SK-N-SH (cell line): Measurements from ENCODE around the gene BOD1L2. TPM values are rescaled to one million over a fixed set of nuclear protein-coding genes. Genes with fewer than 3 reads are reported as not detected.

ENCODE experiments used
- CTCF ChIA-PET: fragments of 300-600, 350-600 bp; formaldehyde crosslinking; extraction: SDS; loops from one replicate; lab custom pipeline; 2021; lab: Yijun Ruan, JAX
- POLR2A ChIA-PET: fragments of 350-600 bp; sonication (Branson Sonifier 250); formaldehyde crosslinking; extraction: SDS; loops from one replicate; lab custom pipeline; 2020; ENCODE audit warnings: antibody characterized with exemption, inconsistent platforms; lab: Yijun Ruan, JAX
- DNase-seq: peaks from one replicate; pipeline ENCODE4 v3.0.0; 2012
- H2AFZ ChIP-seq: fragments of 200-600 bp; sonication (generic); 2 replicates; pipeline ENCODE4 v1.8.1; 2016; ENCODE audit warnings: antibody characterized with exemption, mild to moderate bottlenecking, low read depth
- H3F3A ChIP-seq: fragments of 200-600 bp; sonication (generic); replicated peaks from 2 replicates; pipeline ENCODE3; 2016; ENCODE audit warnings: antibody characterized with exemption, mild to moderate bottlenecking; ENCODE audit not compliant: insufficient read depth
- H3K27ac ChIP-seq, 2 experiments: fragments of 200-500 bp in 1 of 2; fragments of 200-600 bp in 1 of 2; sonication (Bioruptor generic) in 1 of 2; sonication (generic), shearing (Covaris generic) in 1 of 2; 2 replicates each; pipeline versions ENCODE4 v1.5.1 to v1.6.1; 2014 to 2016; ENCODE audit warnings: low read depth in 2 of 2, inconsistent platforms in 1 of 2, low read length in 1 of 2, mild to moderate bottlenecking in 1 of 2, mixed read lengths in 1 of 2
- H3K27me3 ChIP-seq: fragments of 200-600 bp; sonication (generic), shearing (Covaris generic); 2 replicates; pipeline ENCODE4 v1.6.1; 2016; ENCODE audit warnings: mixed run types; ENCODE audit not compliant: insufficient read depth
- H3K36me3 ChIP-seq, 2 experiments: fragments of 200-500 bp in 1 of 2; fragments of 200-600 bp in 1 of 2; sonication (Bioruptor generic) in 1 of 2; sonication (generic) in 1 of 2; replicated peaks in 1 of 2; 2 replicates each; pipeline versions ENCODE3 to v1.5.1; 2014 to 2016; ENCODE audit warnings: low read length in 1 of 2, mild to moderate bottlenecking in 1 of 2; ENCODE audit not compliant: insufficient read depth in 2 of 2, control insufficient read depth in 1 of 2
- H3K4me1 ChIP-seq, 2 experiments: fragments of 200-500 bp in 1 of 2; fragments of 200-600 bp in 1 of 2; sonication (Bioruptor generic) in 1 of 2; sonication (generic), shearing (Covaris generic) in 1 of 2; 2 replicates each; pipeline versions ENCODE4 v1.5.1 to v1.6.1; 2014 to 2016; ENCODE audit warnings: low read depth in 1 of 2, low read length in 1 of 2, mixed run types in 1 of 2; ENCODE audit not compliant: insufficient read depth in 2 of 2, control insufficient read depth in 1 of 2
- H3K4me2 ChIP-seq: fragments of 200-600 bp; sonication (generic), shearing (Covaris generic); 2 replicates; pipeline ENCODE4 v1.6.1; 2017; ENCODE audit warnings: mixed run types
- H3K4me3 ChIP-seq, 2 experiments: fragments of 200-500 bp in 1 of 2; fragments of 200-600 bp in 1 of 2; sonication (Bioruptor generic) in 1 of 2; sonication (generic), shearing (Covaris generic) in 1 of 2; 2 replicates each; pipeline versions ENCODE4 v1.5.1 to v1.8.1; 2014 to 2016; ENCODE audit warnings: low read depth in 2 of 2, inconsistent platforms in 1 of 2, low read length in 1 of 2, mild to moderate bottlenecking in 1 of 2, mixed read lengths in 1 of 2, moderate library complexity in 1 of 2
- H3K79me2 ChIP-seq: fragments of 200-600 bp; sonication (generic); 2 replicates; pipeline ENCODE4 v1.8.1; 2017; ENCODE audit warnings: mild to moderate bottlenecking; ENCODE audit not compliant: insufficient read depth
- H3K9ac ChIP-seq: fragments of 200-600 bp; sonication (generic); 2 replicates; pipeline ENCODE4 v1.6.1; 2017; ENCODE audit warnings: mixed run types
- H3K9me2 ChIP-seq: fragments of 200-600 bp; sonication (generic); 2 replicates; pipeline ENCODE4 v1.6.1; 2017; ENCODE audit warnings: mixed run types
- H3K9me3 ChIP-seq: fragments of 200-600 bp; sonication (generic); 2 replicates; pipeline ENCODE4 v1.6.1; 2017; ENCODE audit warnings: mixed run types, mild to moderate bottlenecking, moderate library complexity
- H4K20me1 ChIP-seq: fragments of 200-600 bp; sonication (generic); 2 replicates; pipeline ENCODE4 v1.6.1; 2017; ENCODE audit warnings: mild to moderate bottlenecking, mixed run types; ENCODE audit not compliant: insufficient read depth
- ELF1 ChIP-seq: IDR thresholded peaks from 2 replicates; pipeline ENCODE4 v1.4.0; 2012
- EP300 ChIP-seq, 2 experiments: IDR thresholded peaks; 2 replicates each; pipeline versions ENCODE4 v1.4.0 to v1.6.1; 2012; ENCODE audit warnings: borderline replicate concordance in 1 of 2, low read depth in 1 of 2, low read length in 1 of 2
- EZH2phosphoT487 ChIP-seq: fragments of 200-600 bp; sonication (generic); IDR thresholded peaks from 2 replicates; pipeline ENCODE4 v1.6.1; 2017; ENCODE audit warnings: low read depth, mixed run types, mild to moderate bottlenecking, antibody characterized with exemption, moderate library complexity, borderline replicate concordance
- FOSL2 ChIP-seq: IDR thresholded peaks from 2 replicates; pipeline ENCODE4 v1.4.0; 2012; ENCODE audit warnings: low read depth, mild to moderate bottlenecking, moderate library complexity, borderline replicate concordance
- FOXM1 ChIP-seq: IDR thresholded peaks from 2 replicates; pipeline ENCODE4 v1.4.0; 2012; ENCODE audit warnings: low read depth, mild to moderate bottlenecking
- GATA2 ChIP-seq: sonication (generic); formaldehyde crosslinking; IDR thresholded peaks from 2 replicates; pipeline ENCODE4 v1.5.0; 2020; ENCODE audit warnings: mild to moderate bottlenecking, missing genetic modification reagents
- IRF3 ChIP-seq: fragments of 150-350 bp; IDR thresholded peaks from 2 replicates; pipeline ENCODE4 v1.6.1; 2016; ENCODE audit warnings: mild to moderate bottlenecking, low read depth, low read length
- JUND ChIP-seq: IDR thresholded peaks from 2 replicates; pipeline ENCODE4 v1.4.0; 2012
- MEF2A ChIP-seq: IDR thresholded peaks from 2 replicates; pipeline ENCODE4 v1.4.0; 2012; ENCODE audit warnings: low read depth, borderline replicate concordance
- PBX3 ChIP-seq: IDR thresholded peaks from 2 replicates; pipeline ENCODE4; 2012
- RAD21 ChIP-seq: IDR thresholded peaks from 2 replicates; pipeline ENCODE4 v1.6.1; 2012; ENCODE audit warnings: mild to moderate bottlenecking, low read length
- REST ChIP-seq: IDR thresholded peaks from 2 replicates; pipeline ENCODE4 v1.6.1; 2012; ENCODE audit warnings: mild to moderate bottlenecking, low read depth, low read length, moderate library complexity
- RXRA ChIP-seq: IDR thresholded peaks from 2 replicates; pipeline ENCODE4 v1.4.0; 2012; ENCODE audit warnings: low read depth, mild to moderate bottlenecking, borderline replicate concordance
- SMC3 ChIP-seq: IDR thresholded peaks from 2 replicates; pipeline ENCODE4 v1.6.1; 2012; ENCODE audit warnings: low read depth, low read length, improper control_type of control experiment
- TEAD4 ChIP-seq: IDR thresholded peaks from 2 replicates; pipeline ENCODE4 v1.4.0; 2012; ENCODE audit warnings: mild to moderate bottlenecking, borderline replicate concordance; ENCODE audit not compliant: insufficient read depth
- USF2 ChIP-seq: fragments of 150-350 bp; IDR thresholded peaks from 2 replicates; pipeline ENCODE4 v1.6.1; 2017; ENCODE audit warnings: antibody characterized with exemption, low read length, low read depth, borderline replicate concordance
- YY1 ChIP-seq: IDR thresholded peaks from 2 replicates; pipeline ENCODE4 v1.4.0; 2012; ENCODE audit warnings: low read depth, mild to moderate bottlenecking
- WGBS: methylation state at CpG from one replicate; pipeline ENCODE4 v1.1.6; 2017; ENCODE audit warnings: low lambda C conversion rate; 5-methylcytosine and 5-hydroxymethylcytosine counted together
- polyA plus RNA-seq, 3 experiments: library from polyadenylated mRNA; depleted of rRNA; stranded (reverse); fragments of >200 nt; gene quantifications; 2 replicates each; pipeline ENCODE4 v1.2.3, GENCODE V29; 2012

Gene BOD1L2
- polyA plus RNA-seq, 1 of the 3 experiments (the other 2 are of a cell fraction), result not detected

GRCh38 chr18:57194622-57195021, 47.7 kb downstream of the BOD1L2 start:
- WGBS, result 48% methylated on average over 3 of the region's 3 CpGs
- Histone ChIP-seq H3K4me1 (no peaks in the 10 kb centered on the region), H3K9ac (no peak overlapping the region), H3K79me2 (no peaks in the 10 kb centered on the region), H2AFZ (no peak overlapping the region), H3K4me3 (no peak overlapping the region), H3K27me3 (no peaks in the 10 kb centered on the region), H3K9me2 (no peaks in the 10 kb centered on the region), H3K4me2 (no peak overlapping the region), H3F3A (no peaks in the 10 kb centered on the region), H4K20me1 (no peaks in the 10 kb centered on the region), H3K36me3 (no peaks in the 10 kb centered on the region), H3K27ac (no peak overlapping the region), H3K9me3 (no peaks in the 10 kb centered on the region)
- TF ChIP-seq IRF3, result no peak
- no peak for TF ChIP-seq RAD21
- no peak for TF ChIP-seq FOSL2
- TF ChIP-seq GATA2 (CRISPR knock-in tag), result no peak
- TF ChIP-seq YY1, result no peak
- CTCF ChIA-PET, result no interaction called here
- no peak for DNase-seq
- POLR2A ChIA-PET, result no interaction called here

DNA sequence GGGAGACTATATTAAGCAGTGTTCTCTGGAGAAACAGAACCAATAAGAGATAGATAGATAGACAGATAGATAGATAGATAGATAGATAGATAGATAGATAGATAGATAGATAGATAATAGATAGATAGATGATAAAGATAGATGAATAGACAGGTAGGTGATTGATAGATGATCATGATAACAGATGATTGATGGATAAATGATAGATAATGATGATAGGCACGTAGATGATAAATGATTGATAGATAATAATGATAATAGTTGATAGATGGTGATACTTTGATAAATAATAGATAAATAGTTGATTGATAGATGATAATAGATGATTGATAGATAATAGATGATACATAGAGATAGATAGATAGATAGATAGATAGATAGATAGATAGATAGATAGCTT, 48.5 kb downstream of the BOD1L2 start:
- no peaks in the 10 kb centered on the region for H4K20me1 ChIP-seq
- no peak overlapping the region for H2AFZ ChIP-seq
- H3K9ac ChIP-seq, result no peak overlapping the region
- H3K9me3 ChIP-seq, result no peaks in the 10 kb centered on the region
- CTCF ChIA-PET, result no interaction called here
- POLR2A ChIA-PET, result no interaction called here
- H3F3A ChIP-seq, result no peaks in the 10 kb centered on the region
- no peaks in the 10 kb centered on the region for H3K36me3 ChIP-seq
- H3K79me2 ChIP-seq, result no peaks in the 10 kb centered on the region
- H3K9me2 ChIP-seq, result no peaks in the 10 kb centered on the region
- TF ChIP-seq ELF1, result no peak
- TF ChIP-seq SMC3, result no peak
- no peak for TF ChIP-seq FOXM1
- TF ChIP-seq EP300 (IDR thresholded peaks at IDR 0.05; ENCODE audit: borderline replicate concordance in 1 of 2, low read depth in 1 of 2, low read length in 1 of 2), result no peak
- TF ChIP-seq EZH2phosphoT487, result no peak
- no peak for TF ChIP-seq REST
- no peak for TF ChIP-seq RXRA
- TF ChIP-seq PBX3, result no peak
- no peak for TF ChIP-seq TEAD4
- TF ChIP-seq MEF2A, result no peak
- no peak for TF ChIP-seq JUND
- no peak for TF ChIP-seq FOSL2
- no peak for TF ChIP-seq USF2
- TF ChIP-seq GATA2 (CRISPR knock-in tag), result no peak
- no peaks in the 10 kb centered on the region for H3K27me3 ChIP-seq
- no peaks in the 10 kb centered on the region for H3K4me1 ChIP-seq
- H3K27ac ChIP-seq, result no peak overlapping the region
- WGBS, result 17% methylated on average over 1 of the region's 1 CpG
- DNase-seq, result no peak
- no peak overlapping the region for H3K4me3 ChIP-seq
- H3K4me2 ChIP-seq, result no peak overlapping the region
